ENCODE measurements around the gene PHYKPL. TPM values are rescaled to one million over a fixed set of nuclear protein-coding genes. Genes with fewer than 3 reads are reported as not detected.

The PHYKPL gene
- 6.3 to 9.1 TPM (median 7.7 TPM) in 5 replicates for total RNA-seq (2022; extraction: Qiagen RNA extraction; ENCODE audit: low read depth)

DNA sequence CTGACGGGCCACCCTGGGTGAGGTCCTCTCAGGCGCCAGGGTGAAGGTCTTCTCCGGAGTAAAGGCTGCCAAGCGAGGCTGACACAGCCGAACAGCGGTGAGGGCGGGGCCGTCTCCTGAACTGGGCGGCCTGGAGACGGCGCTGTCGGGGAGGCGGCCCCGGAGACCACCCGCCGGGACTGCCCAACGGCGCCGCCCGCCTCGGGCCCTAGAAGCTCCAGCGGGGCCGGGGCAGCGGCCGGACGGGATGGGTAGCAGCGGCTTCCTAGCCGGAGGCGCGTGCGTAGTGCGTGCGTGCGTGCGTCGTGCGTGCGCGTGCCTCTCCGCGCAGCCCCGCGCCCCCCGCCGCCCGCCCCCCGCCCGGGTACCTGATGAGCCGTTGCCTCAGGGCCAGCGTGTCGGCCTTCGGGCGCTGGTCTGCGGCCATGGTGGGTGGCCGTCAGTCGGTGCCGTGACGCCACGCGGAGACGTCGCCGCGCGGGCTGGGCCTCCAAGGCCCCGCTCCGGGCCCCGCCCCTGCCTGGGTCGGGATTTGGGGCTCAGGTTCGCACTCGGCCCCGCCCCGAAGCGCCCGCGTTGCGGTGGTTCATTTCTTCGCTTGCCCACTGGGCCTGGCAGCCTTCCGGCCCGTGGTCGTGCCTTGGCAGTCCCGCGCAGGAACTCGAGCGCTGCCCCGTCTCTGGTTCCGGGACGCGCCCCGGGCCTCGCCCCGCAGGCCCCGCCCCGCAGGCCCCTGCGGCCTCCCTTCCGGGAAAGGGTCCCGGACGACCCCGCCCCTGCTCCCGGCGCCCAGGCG is at the start of gene PHYKPL:
Gene PHYKPL, minus strand, starts transcription at position 679 of the 796 bp plus-strand sequence. Its CDS starts 252 bp downstream, at position 427.

DNA sequence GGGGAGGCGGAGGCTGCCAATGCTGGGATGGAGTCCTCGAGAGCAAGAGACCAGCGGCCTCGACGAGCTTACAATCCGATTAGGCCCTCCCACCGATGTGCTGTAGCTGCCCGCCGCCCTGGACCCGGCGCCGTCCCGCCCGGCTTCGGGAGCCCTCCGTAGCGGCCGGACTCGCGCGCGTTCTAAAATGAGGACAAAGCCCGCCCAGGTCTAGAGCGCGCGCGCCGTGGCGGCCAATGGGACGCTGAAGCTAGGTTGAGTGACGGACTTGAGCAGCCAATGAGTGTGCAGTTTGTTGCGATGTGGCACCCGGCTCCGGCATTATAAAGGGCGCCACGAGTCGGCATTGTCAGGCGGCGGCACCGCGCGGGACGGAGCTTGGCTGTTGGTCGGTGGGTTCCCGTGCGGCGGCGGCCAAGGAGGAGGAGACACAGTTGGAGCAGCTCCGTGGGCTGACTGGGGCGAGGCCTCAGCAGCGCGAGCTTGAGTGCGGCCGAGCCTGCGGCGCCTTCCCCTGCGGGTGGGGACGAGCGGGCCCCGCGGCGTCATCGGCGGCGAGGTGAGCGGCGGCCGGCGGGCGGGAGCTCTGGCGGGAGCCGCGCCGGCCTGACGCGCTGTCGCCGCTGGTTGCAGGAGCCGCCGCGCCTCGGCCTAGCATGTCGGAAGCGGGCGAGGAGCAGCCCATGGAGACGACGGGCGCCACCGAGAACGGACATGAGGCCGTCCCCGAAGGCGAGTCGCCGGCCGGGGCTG is 28.2 kb downstream of the PHYKPL start, which contains the start of gene HNRNPAB:
Gene HNRNPAB, plus strand, starts transcription at position 352 of the 753 bp plus-strand sequence. Its CDS starts 305 bp downstream, at position 657.

DNA sequence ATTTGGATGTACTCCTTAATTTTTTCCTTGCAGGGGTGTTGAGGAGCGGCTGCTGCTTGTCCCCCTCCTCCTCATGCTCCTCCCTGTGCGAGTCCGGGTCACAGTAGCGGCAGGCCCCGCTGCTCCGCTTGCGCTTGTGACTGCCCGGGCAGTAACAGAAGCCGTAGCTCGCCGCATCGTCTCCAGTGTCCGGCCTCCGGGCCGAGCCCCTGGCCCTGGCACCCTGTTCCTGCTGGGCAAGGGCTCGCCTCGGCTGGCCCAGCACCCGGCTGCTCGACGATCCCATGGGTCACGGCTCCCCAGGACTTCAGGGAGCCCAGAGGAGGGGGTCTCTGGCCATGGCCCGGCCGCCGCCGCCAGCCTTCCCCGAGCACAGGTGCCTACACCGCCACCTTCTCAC is 45.6 kb downstream of the PHYKPL start, which contains the start of gene GMCL2:
Gene GMCL2, minus strand, starts transcription at position 358 of the 400 bp plus-strand sequence. Its CDS starts 72 bp downstream, at position 286.

Other genes with a start within 250 kb of the PHYKPL start
- gene PROP1, start 236.6 kb downstream of the PHYKPL start, total RNA-seq (2022; extraction: Qiagen RNA extraction; ENCODE audit: low read depth) = not detected in 5 replicates
- gene N4BP3, start 119.3 kb downstream of the PHYKPL start, total RNA-seq (2022; extraction: Qiagen RNA extraction; ENCODE audit: low read depth) = 1.1 to 1.4 TPM (median 1.3 TPM) in 5 replicates
- gene RMND5B, start 101.8 kb downstream of the PHYKPL start, total RNA-seq (2022; extraction: Qiagen RNA extraction; ENCODE audit: low read depth) = 18.8 to 29.5 TPM (median 26.2 TPM) in 5 replicates
- 398 to 503 TPM (median 423 TPM) in 5 replicates for gene NHP2, start 78.9 kb downstream of the PHYKPL start, total RNA-seq (2022; extraction: Qiagen RNA extraction; ENCODE audit: low read depth)
- not detected in 5 replicates for gene GMCL2, start 45.4 kb downstream of the PHYKPL start, total RNA-seq (2022; extraction: Qiagen RNA extraction; ENCODE audit: low read depth)
- gene HNRNPAB, start 28.3 kb downstream of the PHYKPL start, total RNA-seq (2022; extraction: Qiagen RNA extraction; ENCODE audit: low read depth) = 306 to 379 TPM (median 334 TPM) in 5 replicates